Measurements from ENCODE around the gene PAK6.

The PAK6 gene

GRCh38 chr15:40241269-40242212 lies 2.7 kb downstream of the PAK6 start:
- DNase-seq: no peak

- no peak for DNase-seq
Observed at GRCh38 chr15:40242213-40242599, 3.3 kb downstream of the PAK6 start.

GRCh38 chr15:40242601-40243000 lies 3.7 kb downstream of the PAK6 start:
- no peak for DNase-seq

- no peak for DNase-seq
Observed at GRCh38 chr15:40243126-40243810, 4.4 kb downstream of the PAK6 start.

GRCh38 chr15:40244961-40245523 lies 6.2 kb downstream of the PAK6 start:
- no peak for DNase-seq

- DNase-seq: no peak
Observed at GRCh38 chr15:40245666-40246450, 7.0 kb downstream of the PAK6 start.

- DNase-seq: no peak
Observed at GRCh38 chr15:40246496-40247280, 7.8 kb downstream of the PAK6 start.

- no peak for DNase-seq
Observed at GRCh38 chr15:40247406-40247971, 8.6 kb downstream of the PAK6 start.

GRCh38 chr15:40248006-40248783 lies 9.3 kb downstream of the PAK6 start:
- no peak for DNase-seq

GRCh38 chr15:40249477-40250303 lies 10.8 kb downstream of the PAK6 start:
- no peak for DNase-seq

GRCh38 chr15:40250304-40250656 lies 11.4 kb downstream of the PAK6 start:
- DNase-seq: no peak

GRCh38 chr15:40250771-40251483 lies 12.1 kb downstream of the PAK6 start:
- DNase-seq: no peak

GRCh38 chr15:40251486-40252140 lies 12.8 kb downstream of the PAK6 start:
- DNase-seq: no peak

GRCh38 chr15:40252141-40252437 lies 13.2 kb downstream of the PAK6 start:
- no peak for DNase-seq

GRCh38 chr15:40252438-40253166 lies 13.7 kb downstream of the PAK6 start:
- DNase-seq: no peak

- DNase-seq: no peak
Observed at GRCh38 chr15:40253167-40253790, 14.4 kb downstream of the PAK6 start.

GRCh38 chr15:40254452-40254851 lies 15.6 kb downstream of the PAK6 start:
- no peak for DNase-seq

GRCh38 chr15:40255033-40255432 lies 16.2 kb downstream of the PAK6 start:
- DNase-seq: no peak

Measured in NCI-H1436 treated with DMSO at 0.1 percent for 48 hours (cell line).